ENCODE results near the gene SNRPB. TPM values are rescaled to one million over a fixed set of nuclear protein-coding genes. Genes with fewer than 3 reads are reported as not detected.
A peak's percentile ranks its signal among the peaks of the same experiment; 100 is the strongest.
"Not testable (repeated sequence)": the region's sequence is repeated elsewhere in the genome, so short reads cannot be mapped to it uniquely, and the experiment has no call there.

SNRPB gene
- total and polyA plus RNA-seq, 2 donors (not counting 1 experiment from before 2014, with no cell fraction given), result 78.9 to 104 TPM

- no peaks in the 10 kb centered on the region for H4K20me1 ChIP-seq (ENCODE audit: control insufficient read depth, extremely low read depth, insufficient read depth, low read length)
- no peaks in the 10 kb centered on the region for H3K4me1 ChIP-seq (ENCODE audit: control insufficient read depth, extremely low read depth, insufficient read depth, low read length)
- peak in 1 of 2 donors; percentile 53 for DNase-seq (ENCODE audit: low read depth in 2 of 2)
- H2AFZ ChIP-seq (ENCODE audit: low read length), result peak overlapping the region; percentile 100
- no peaks in the 10 kb centered on the region for H3K9me3 ChIP-seq (ENCODE audit: control insufficient read depth, insufficient read depth, low read depth, low read length)
- TF ChIP-seq CTCF (conservative IDR thresholded peaks at IDR 0.05 in 1 of 2, IDR thresholded peaks at IDR 0.05 in 1 of 2; ENCODE audit: low read depth in 1 of 2, low read length in 2 of 2) (no peak), EZH2 (IDR thresholded peaks at IDR 0.05; ENCODE audit: low read length, missing control alignments) (no peak)
- peak overlapping the region; percentile 89 for H3K9ac ChIP-seq (ENCODE audit: insufficient read depth, low read length)
- no peaks in the 10 kb centered on the region for H3K27me3 ChIP-seq (ENCODE audit: control insufficient read depth, insufficient read depth, low read length)
- H3K36me3 ChIP-seq (ENCODE audit: control insufficient read depth, insufficient read depth, low read length), result no peaks in the 10 kb centered on the region
- H3K4me2 ChIP-seq (ENCODE audit: extremely low read depth, insufficient read depth, low read length), result peak overlapping the region; percentile 96
- H3K27ac ChIP-seq (ENCODE audit: insufficient read depth, low read length), result peak overlapping the region; percentile 93
- peak overlapping the region; percentile 81 to 97 (median 88) for H3K4me3 ChIP-seq (replicated peaks in 1 of 4; ENCODE audit: control extremely low read depth in 1 of 4, insufficient read depth in 1 of 4, low read depth in 3 of 4, low read length in 4 of 4)
- H3K79me2 ChIP-seq (ENCODE audit: control insufficient read depth, insufficient read depth, low read length), result peaks cover 14% of the 10 kb centered on the region
These were observed 37.5 kb upstream of the SNRPB start for GRCh38 chr20:2507875-2508630.

GRCh38 chr20:2507464-2507863 is 36.9 kb upstream of the SNRPB start:
- Histone ChIP-seq H3K9me3 (ENCODE audit: control insufficient read depth, insufficient read depth, low read depth, low read length) (no peaks in the 10 kb centered on the region), H3K27ac (ENCODE audit: insufficient read depth, low read length) (peak overlapping the region; percentile 93), H3K4me2 (ENCODE audit: extremely low read depth, insufficient read depth, low read length) (peak overlapping the region; percentile 96), H4K20me1 (ENCODE audit: control insufficient read depth, extremely low read depth, insufficient read depth, low read length) (no peaks in the 10 kb centered on the region), H3K27me3 (ENCODE audit: control insufficient read depth, insufficient read depth, low read length) (no peaks in the 10 kb centered on the region), H3K79me2 (ENCODE audit: control insufficient read depth, insufficient read depth, low read length) (peaks cover 14% of the 10 kb centered on the region), H3K9ac (ENCODE audit: insufficient read depth, low read length) (no peak overlapping the region), H3K4me1 (ENCODE audit: control insufficient read depth, extremely low read depth, insufficient read depth, low read length) (no peaks in the 10 kb centered on the region), H3K4me3 (replicated peaks in 1 of 4; ENCODE audit: control extremely low read depth in 1 of 4, insufficient read depth in 1 of 4, low read depth in 3 of 4, low read length in 4 of 4) (peak overlapping the region; percentile 81 to 97 (median 88)), H3K36me3 (ENCODE audit: control insufficient read depth, insufficient read depth, low read length) (no peaks in the 10 kb centered on the region), H2AFZ (ENCODE audit: low read length) (no peak overlapping the region)
- peak in 1 of 2 donors; percentile 8 for DNase-seq (ENCODE audit: low read depth in 2 of 2)
- TF ChIP-seq CTCF (conservative IDR thresholded peaks at IDR 0.05 in 1 of 2, IDR thresholded peaks at IDR 0.05 in 1 of 2; ENCODE audit: low read depth in 1 of 2, low read length in 2 of 2), result no peak

- not testable (repeated sequence) for H3K4me3 ChIP-seq (replicated peaks in 1 of 4; ENCODE audit: control extremely low read depth in 1 of 4, insufficient read depth in 1 of 4, low read depth in 3 of 4, low read length in 4 of 4); H3K9ac ChIP-seq (ENCODE audit: insufficient read depth, low read length); H3K27me3 ChIP-seq (ENCODE audit: control insufficient read depth, insufficient read depth, low read length); H3K9me3 ChIP-seq (ENCODE audit: control insufficient read depth, insufficient read depth, low read depth, low read length); H3K4me1 ChIP-seq (ENCODE audit: control insufficient read depth, extremely low read depth, insufficient read depth, low read length); H3K36me3 ChIP-seq (ENCODE audit: control insufficient read depth, insufficient read depth, low read length); H3K4me2 ChIP-seq (ENCODE audit: extremely low read depth, insufficient read depth, low read length); H2AFZ ChIP-seq (ENCODE audit: low read length); H4K20me1 ChIP-seq (ENCODE audit: control insufficient read depth, extremely low read depth, insufficient read depth, low read length); DNase-seq (ENCODE audit: low read depth in 2 of 2); H3K27ac ChIP-seq (ENCODE audit: insufficient read depth, low read length)
- H3K79me2 ChIP-seq (ENCODE audit: control insufficient read depth, insufficient read depth, low read length), result peaks cover 14% of the 10 kb centered on the region
These were observed 35.8 kb upstream of the SNRPB start for GRCh38 chr20:2506426-2506825.

GRCh38 chr20:2504803-2505202 is 34.2 kb upstream of the SNRPB start:
- not testable (repeated sequence) for H3K36me3 ChIP-seq (ENCODE audit: control insufficient read depth, insufficient read depth, low read length); H3K27me3 ChIP-seq (ENCODE audit: control insufficient read depth, insufficient read depth, low read length); H4K20me1 ChIP-seq (ENCODE audit: control insufficient read depth, extremely low read depth, insufficient read depth, low read length); H3K27ac ChIP-seq (ENCODE audit: insufficient read depth, low read length); DNase-seq (ENCODE audit: low read depth in 2 of 2); H3K4me1 ChIP-seq (ENCODE audit: control insufficient read depth, extremely low read depth, insufficient read depth, low read length); H3K9ac ChIP-seq (ENCODE audit: insufficient read depth, low read length); H3K4me3 ChIP-seq (replicated peaks in 1 of 4; ENCODE audit: control extremely low read depth in 1 of 4, insufficient read depth in 1 of 4, low read depth in 3 of 4, low read length in 4 of 4); H3K9me3 ChIP-seq (ENCODE audit: control insufficient read depth, insufficient read depth, low read depth, low read length); H2AFZ ChIP-seq (ENCODE audit: low read length); H3K4me2 ChIP-seq (ENCODE audit: extremely low read depth, insufficient read depth, low read length)
- peaks cover 14% of the 10 kb centered on the region for H3K79me2 ChIP-seq (ENCODE audit: control insufficient read depth, insufficient read depth, low read length)

GRCh38 chr20:2502808-2503384 is 32.3 kb upstream of the SNRPB start:
- not testable (repeated sequence) for H3K4me1 ChIP-seq (ENCODE audit: control insufficient read depth, extremely low read depth, insufficient read depth, low read length); H3K79me2 ChIP-seq (ENCODE audit: control insufficient read depth, insufficient read depth, low read length); H3K36me3 ChIP-seq (ENCODE audit: control insufficient read depth, insufficient read depth, low read length); H3K27me3 ChIP-seq (ENCODE audit: control insufficient read depth, insufficient read depth, low read length); DNase-seq (ENCODE audit: low read depth in 2 of 2); H3K27ac ChIP-seq (ENCODE audit: insufficient read depth, low read length); H3K9ac ChIP-seq (ENCODE audit: insufficient read depth, low read length); H3K4me3 ChIP-seq (replicated peaks in 1 of 4; ENCODE audit: control extremely low read depth in 1 of 4, insufficient read depth in 1 of 4, low read depth in 3 of 4, low read length in 4 of 4); H4K20me1 ChIP-seq (ENCODE audit: control insufficient read depth, extremely low read depth, insufficient read depth, low read length); H3K9me3 ChIP-seq (ENCODE audit: control insufficient read depth, insufficient read depth, low read depth, low read length); H2AFZ ChIP-seq (ENCODE audit: low read length); H3K4me2 ChIP-seq (ENCODE audit: extremely low read depth, insufficient read depth, low read length)

Data from fibroblast of lung (primary cell).